GM19240 (cell line): Measurements from ENCODE around the gene ZNF773.
"Not testable (repeated sequence)": the region's sequence is repeated elsewhere in the genome, so short reads cannot be mapped to it uniquely, and the experiment has no call there.

ENCODE experiments used
- DNase-seq: peaks from one replicate; pipeline ENCODE4 v3.0.0; 2011; ENCODE audit warnings: low spot score; ENCODE audit not compliant: insufficient read length

ZNF773 gene

GRCh38 chr19:57499680-57500395, at the start of gene ZNF773:
ZNF773 (plus strand) TSS chr19:57499938; CDS start chr19:57500081, 143 bp downstream.
- peak; percentile 63 for DNase-seq

- no peak for DNase-seq
Observed at GRCh38 chr19:57452307-57452706, 47.4 kb upstream of the ZNF773 start.

GRCh38 chr19:57465680-57466381, 33.9 kb upstream of the ZNF773 start:
- no peak for DNase-seq

- no peak for DNase-seq
Observed at GRCh38 chr19:57466489-57466888, 33.2 kb upstream of the ZNF773 start.

- no peak for DNase-seq
Observed at GRCh38 chr19:57473646-57474045, 26.1 kb upstream of the ZNF773 start.

GRCh38 chr19:57477191-57478008, 22.3 kb upstream of the ZNF773 start, which contains the start of gene ZNF772:
ZNF772 (minus strand) TSS chr19:57477566; CDS start chr19:57477309, 257 bp downstream.
- peak; percentile 76 for DNase-seq

GRCh38 chr19:57487477-57488298, 12.1 kb upstream of the ZNF773 start, which contains the start of gene ZNF419:
ZNF419 (plus strand) TSS chr19:57487750; CDS start chr19:57487951, 201 bp downstream.
- peak; percentile 93 for DNase-seq

- DNase-seq: not testable (repeated sequence)
Observed at GRCh38 chr19:57488299-57488644, 11.5 kb upstream of the ZNF773 start.

- DNase-seq: not testable (repeated sequence)
Observed at GRCh38 chr19:57499332-57499679, 432 bp upstream of the ZNF773 start.

- DNase-seq: not testable (repeated sequence)
Observed at GRCh38 chr19:57500400-57500799, 662 bp downstream of the ZNF773 start.

- no peak for DNase-seq
Observed at GRCh38 chr19:57506163-57506562, 6.4 kb downstream of the ZNF773 start.

- no peak for DNase-seq
Observed at GRCh38 chr19:57511484-57511883, 11.7 kb downstream of the ZNF773 start.

- DNase-seq: no peak
Observed at GRCh38 chr19:57512845-57513244, 13.1 kb downstream of the ZNF773 start.

GRCh38 chr19:57515255-57515654, 15.5 kb downstream of the ZNF773 start:
- DNase-seq: no peak

- DNase-seq: not testable (repeated sequence)
Observed at GRCh38 chr19:57518021-57518420, 18.3 kb downstream of the ZNF773 start.

- DNase-seq: peak; percentile 88
Observed at GRCh38 chr19:57527136-57527881, 27.6 kb downstream of the ZNF773 start, which contains the start of gene ZNF549. ZNF549 (plus strand) TSS chr19:57527356; CDS start chr19:57527574, 218 bp downstream.

GRCh38 chr19:57537953-57538547, 38.3 kb downstream of the ZNF773 start:
- no peak for DNase-seq

- DNase-seq: no peak
Observed at GRCh38 chr19:57546513-57546912, 46.8 kb downstream of the ZNF773 start.

GRCh38 chr19:57552432-57552831, 52.7 kb downstream of the ZNF773 start:
- no peak for DNase-seq

GRCh38 chr19:57557659-57558058, 57.9 kb downstream of the ZNF773 start:
- DNase-seq: no peak
